Neuronal stem cell (in vitro differentiated cells): ENCODE data around the gene CD27.
A peak's percentile ranks its signal among the peaks of the same experiment; 100 is the strongest.

Experiments used
- DNase-seq: peaks from one replicate; pipeline ENCODE4 v3.0.0-alpha.2; 2013; ENCODE audit warnings: low spot score
- H2AFZ ChIP-seq: one replicate; pipeline ENCODE4 v1.6.1; 2013; ENCODE audit warnings: mild to moderate bottlenecking, low read length, inconsistent platforms
- H2AK5ac ChIP-seq: 2 replicates; pipeline ENCODE4 v1.6.1; 2013; ENCODE audit warnings: low read depth, mild to moderate bottlenecking, inconsistent platforms, low read length, moderate library complexity, mixed read lengths
- H2BK120ac ChIP-seq: 2 replicates; pipeline ENCODE4 v1.6.1; 2013; ENCODE audit warnings: low read depth, mild to moderate bottlenecking, inconsistent platforms, low read length, moderate library complexity, mixed read lengths
- H2BK12ac ChIP-seq: one replicate; pipeline ENCODE4 v1.6.1; 2013; ENCODE audit warnings: low read length, inconsistent platforms
- H2BK15ac ChIP-seq: 2 replicates; pipeline ENCODE4 v1.6.1; 2013; ENCODE audit warnings: mild to moderate bottlenecking, low read length, inconsistent platforms, mixed read lengths
- H2BK5ac ChIP-seq: one replicate; pipeline ENCODE4 v1.6.1; 2013; ENCODE audit warnings: inconsistent platforms, mild to moderate bottlenecking, low read length, moderate library complexity
- H3K14ac ChIP-seq: one replicate; pipeline ENCODE4 v1.6.1; 2013; ENCODE audit warnings: low read length, inconsistent platforms
- H3K18ac ChIP-seq: 2 replicates; pipeline ENCODE4 v1.6.1; 2013; ENCODE audit warnings: low read length, inconsistent platforms
- H3K23ac ChIP-seq: 2 replicates; pipeline ENCODE4 v1.6.1; 2013; ENCODE audit warnings: low read depth, mild to moderate bottlenecking, mixed read lengths, low read length, inconsistent platforms; ENCODE audit not compliant: poor library complexity
- H3K27ac ChIP-seq: replicated peaks from 3 replicates; pipeline ENCODE4 v1.5.1; 2013; ENCODE audit warnings: low read length, inconsistent platforms
- H3K27me3 ChIP-seq, 3 experiments: 2 replicates each; pipeline ENCODE4 v1.6.1; 2013; ENCODE audit warnings: low read length in 3 of 3, mild to moderate bottlenecking in 2 of 3, inconsistent platforms in 1 of 3, low read depth in 1 of 3, mixed read lengths in 1 of 3, moderate library complexity in 1 of 3; ENCODE audit not compliant: control insufficient read depth in 3 of 3, insufficient read depth in 3 of 3
- H3K36me3 ChIP-seq, 2 donors: replicated peaks in 1 of 2; 2 replicates each; pipeline ENCODE4 v1.6.1; 2013; ENCODE audit warnings: low read length in 2 of 2; ENCODE audit not compliant: control insufficient read depth in 2 of 2, insufficient read depth in 2 of 2
- H3K4ac ChIP-seq: 2 replicates; pipeline ENCODE4 v1.6.1; 2013; ENCODE audit warnings: inconsistent platforms, mild to moderate bottlenecking, low read length, moderate library complexity
- H3K4me1 ChIP-seq, 2 donors: 1 replicate in 1 of 2; 2 replicates in 1 of 2; pipeline ENCODE4 v1.6.1; 2013; ENCODE audit warnings: low read length in 2 of 2, low read depth in 1 of 2; ENCODE audit not compliant: control insufficient read depth in 2 of 2, insufficient read depth in 1 of 2
- H3K4me2 ChIP-seq: one replicate; pipeline ENCODE4 v1.6.1; 2013; ENCODE audit warnings: mild to moderate bottlenecking, low read length, inconsistent platforms; ENCODE audit not compliant: insufficient read depth, poor library complexity, severe bottlenecking
- H3K4me3 ChIP-seq, 2 donors: 2 replicates each; pipeline ENCODE4 v1.5.1; 2013; ENCODE audit warnings: low read length in 2 of 2, mild to moderate bottlenecking in 2 of 2, inconsistent platforms in 1 of 2, moderate library complexity in 1 of 2
- H3K79me1 ChIP-seq: one replicate; pipeline ENCODE4 v1.6.1; 2013; ENCODE audit warnings: low read depth, mild to moderate bottlenecking, inconsistent platforms, low read length, moderate library complexity
- H3K9ac ChIP-seq: one replicate; pipeline ENCODE4 v1.6.1; 2013; ENCODE audit warnings: mild to moderate bottlenecking, low read depth, low read length, inconsistent platforms; ENCODE audit not compliant: poor library complexity
- H3K9me3 ChIP-seq, 2 donors: replicated peaks in 1 of 2; 2 replicates each; pipeline versions ENCODE3 to v1.6.1; 2013; ENCODE audit warnings: low read length in 2 of 2, mild to moderate bottlenecking in 2 of 2, inconsistent platforms in 1 of 2, low read depth in 1 of 2, mixed read lengths in 1 of 2, moderate library complexity in 1 of 2; ENCODE audit not compliant: control insufficient read depth in 2 of 2, insufficient read depth in 1 of 2
- H4K8ac ChIP-seq: one replicate; pipeline ENCODE4 v1.6.1; 2013; ENCODE audit warnings: low read depth, mild to moderate bottlenecking, inconsistent platforms, low read length, moderate library complexity
- H4K91ac ChIP-seq: one replicate; pipeline ENCODE4 v1.6.1; 2013; ENCODE audit warnings: low read length, low read depth, mild to moderate bottlenecking, inconsistent platforms; ENCODE audit not compliant: poor library complexity
- WGBS, 2 donors: extraction: QIAGEN DNeasy Blood & Tissue Kit; methylation state at CpG; one replicate each; pipeline ENCODE4 v1.1.7; 2013; ENCODE audit warnings: missing lambda C conversion rate in 2 of 2, mixed read lengths in 1 of 2; ENCODE audit not compliant: insufficient read length in 2 of 2, insufficient replicate concordance in 1 of 2; ENCODE audit errors: extremely low coverage in 2 of 2; 5-methylcytosine and 5-hydroxymethylcytosine counted together

Gene CD27

GRCh38 chr12:6442836-6443235, 1.9 kb upstream of the CD27 start:
- Histone ChIP-seq H2BK120ac (no peak overlapping the region), H2BK12ac (no peak overlapping the region), H3K4ac (no peak overlapping the region), H3K4me1 (peaks cover 0 to 2% of the 10 kb centered on the region in 2 donors), H4K91ac (no peak overlapping the region), H3K36me3 (no peaks in the 10 kb centered on the region), H3K4me3 (no peak overlapping the region), H3K4me2 (no peak overlapping the region), H3K27ac (no peak overlapping the region), H2AK5ac (no peak overlapping the region), H3K9ac (no peak overlapping the region), H2BK15ac (no peak overlapping the region), H3K27me3 (no peaks in the 10 kb centered on the region), H2AFZ (no peak overlapping the region), H3K23ac (no peak overlapping the region), H2BK5ac (no peak overlapping the region), H3K14ac (no peak overlapping the region), H3K9me3 (no peaks in the 10 kb centered on the region), H3K79me1 (no peaks in the 10 kb centered on the region), H4K8ac (no peak overlapping the region), H3K18ac (no peak overlapping the region)
- no peak for DNase-seq
- WGBS, 2 donors: no CpG with 5 or more reads among the region's 9 CpGs

GRCh38 chr12:6443361-6443983, 1.3 kb upstream of the CD27 start:
- no peak overlapping the region for H2AFZ ChIP-seq
- no CpG with 5 or more reads among the region's 9 CpGs for WGBS, 2 donors
- H2BK15ac ChIP-seq: no peak overlapping the region
- H4K91ac ChIP-seq: no peak overlapping the region
- H3K4ac ChIP-seq: no peak overlapping the region
- H3K79me1 ChIP-seq: no peaks in the 10 kb centered on the region
- H3K4me1 ChIP-seq: peaks cover 0 to 2% of the 10 kb centered on the region in 2 donors
- no peak overlapping the region for H3K23ac ChIP-seq
- H2BK5ac ChIP-seq: no peak overlapping the region
- H3K36me3 ChIP-seq: no peaks in the 10 kb centered on the region
- peak overlapping the region; percentile 41 for H3K14ac ChIP-seq
- H3K27ac ChIP-seq: no peak overlapping the region
- no peak overlapping the region for H2BK12ac ChIP-seq
- no peak overlapping the region for H4K8ac ChIP-seq
- H3K4me2 ChIP-seq: no peak overlapping the region
- DNase-seq: no peak
- no peaks in the 10 kb centered on the region for H3K27me3 ChIP-seq
- no peak overlapping the region for H2BK120ac ChIP-seq
- H3K18ac ChIP-seq: no peak overlapping the region
- no peak overlapping the region for H2AK5ac ChIP-seq
- no peaks in the 10 kb centered on the region for H3K9me3 ChIP-seq
- H3K9ac ChIP-seq: no peak overlapping the region
- no peak overlapping the region for H3K4me3 ChIP-seq

- DNase-seq: no peak
- H4K91ac ChIP-seq: no peak overlapping the region
- H4K8ac ChIP-seq: no peak overlapping the region
Observed at GRCh38 chr12:6444031-6444430, 724 bp upstream of the CD27 start.

GRCh38 chr12:6450091-6450868, 5.5 kb downstream of the CD27 start:
- Histone ChIP-seq H3K4me2 (no peak overlapping the region), H2BK12ac (peak overlapping the region; percentile 53), H2AFZ (peak overlapping the region; percentile 84), H4K8ac (no peak overlapping the region), H3K18ac (peak overlapping the region; percentile 78), H3K9me3 (no peaks in the 10 kb centered on the region), H2BK15ac (peak overlapping the region; percentile 6), H3K27me3 (no peaks in the 10 kb centered on the region), H2BK120ac (peak overlapping the region; percentile 50), H3K23ac (no peak overlapping the region), H3K4me3 (no peak overlapping the region), H3K4me1 (peaks cover 23 to 32% of the 10 kb centered on the region in 2 donors), H3K27ac (peak overlapping the region; percentile 91), H3K4ac (no peak overlapping the region), H3K36me3 (no peaks in the 10 kb centered on the region), H3K79me1 (peaks cover 3% of the 10 kb centered on the region), H3K9ac (no peak overlapping the region), H2BK5ac (peak overlapping the region; percentile 82), H3K14ac (no peak overlapping the region), H2AK5ac (peak overlapping the region; percentile 54), H4K91ac (peak overlapping the region; percentile 44)
- DNase-seq: no peak
- WGBS, 2 donors: no CpG with 5 or more reads among the region's 16 CpGs

More at GRCh38 chr12:6444031-6444430, 724 bp upstream of the CD27 start:
- H3K23ac ChIP-seq: no peak overlapping the region
- no peak overlapping the region for H3K4ac ChIP-seq
- H3K18ac ChIP-seq: no peak overlapping the region
- no peak overlapping the region for H2BK5ac ChIP-seq
- H2AK5ac ChIP-seq: no peak overlapping the region
- H3K14ac ChIP-seq: no peak overlapping the region
- no CpG with 5 or more reads among the region's 4 CpGs for WGBS, 2 donors
- no peak overlapping the region for H2BK15ac ChIP-seq
- H3K27me3 ChIP-seq: no peaks in the 10 kb centered on the region
- H3K79me1 ChIP-seq: no peaks in the 10 kb centered on the region
- no peaks in the 10 kb centered on the region for H3K9me3 ChIP-seq
- no peak overlapping the region for H3K9ac ChIP-seq
- H2AFZ ChIP-seq: no peak overlapping the region
- H3K27ac ChIP-seq: no peak overlapping the region
- H2BK12ac ChIP-seq: no peak overlapping the region
- H2BK120ac ChIP-seq: no peak overlapping the region
- no peak overlapping the region for H3K4me3 ChIP-seq
- H3K36me3 ChIP-seq: no peaks in the 10 kb centered on the region
- no peak overlapping the region for H3K4me2 ChIP-seq
- peaks cover 0 to 2% of the 10 kb centered on the region in 2 donors for H3K4me1 ChIP-seq
